Spleen (tissue), 7 donors: ENCODE measurements around the gene TMEM120B.

ENCODE experiments used
- CTCF ChIP-seq, 11 experiments: fragments of 200-600 bp in 7 of 11; fragments of 450-650 bp in 4 of 11; sonication (generic) in 4 of 11; IDR thresholded peaks in 8 of 11; conservative IDR thresholded peaks in 3 of 11; 1 replicate in 7 of 11; 2 replicates in 4 of 11; pipeline versions ENCODE4 v1.4.0 to v1.8.0; 2016 to 2021; ENCODE audit warnings: antibody characterized with exemption in 11 of 11, inconsistent platforms in 4 of 11, mild to moderate bottlenecking in 1 of 11
- POLR2A ChIP-seq, 3 donors: fragments of 450-650 bp; IDR thresholded peaks; one replicate each; pipeline ENCODE4 v1.5.1; 2017; ENCODE audit warnings: antibody characterized with exemption in 3 of 3, mild to moderate bottlenecking in 1 of 3
- donor health status: DM: no; HTN: no; CAD: no; lungs with moderate emphysema.
- donor health status: DM: no; HTN: no; CAD: no.
- donor health status: DM: no; HTN: no; CAD: no.

DNA sequence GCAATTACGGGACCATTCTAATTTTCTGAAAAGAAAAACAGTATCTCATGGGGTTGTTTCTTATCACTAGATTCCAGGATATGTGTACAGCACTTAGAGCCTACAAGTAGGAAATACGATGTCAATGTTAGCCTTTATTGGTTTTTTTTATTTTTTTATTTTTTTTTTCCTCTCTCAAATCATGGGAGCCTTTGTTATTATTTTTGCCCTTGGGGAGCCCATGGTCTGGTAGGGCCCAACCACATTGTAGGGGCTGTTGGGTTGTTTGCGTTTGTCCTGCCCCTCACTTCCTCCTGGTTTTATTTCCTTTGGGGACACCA is 49.0 kb upstream of the TMEM120B start:
- TF ChIP-seq CTCF (IDR thresholded peaks at IDR 0.05 in 8 of 11, conservative IDR thresholded peaks at IDR 0.05 in 3 of 11), result no peak
- TF ChIP-seq POLR2A (IDR thresholded peaks at IDR 0.05), result no peak
